Dermis blood vessel endothelial cell (primary cell): Measurements from ENCODE around the gene SPATA2. TPM values are rescaled to one million over a fixed set of nuclear protein-coding genes. Genes with fewer than 3 reads are reported as not detected.

Experiments
- DNase-seq: peaks from one replicate; pipeline ENCODE4 v3.0.0; 2010
- total RNA-seq: library from RNA; depleted of rRNA; stranded (reverse); fragments of >200 nt; gene quantifications from 2 replicates; pipeline ENCODE4 v1.2.3, GENCODE V29; 2014

The SPATA2 gene
- total RNA-seq, 1 donor from 2014 or later, result 1.2 TPM

DNA sequence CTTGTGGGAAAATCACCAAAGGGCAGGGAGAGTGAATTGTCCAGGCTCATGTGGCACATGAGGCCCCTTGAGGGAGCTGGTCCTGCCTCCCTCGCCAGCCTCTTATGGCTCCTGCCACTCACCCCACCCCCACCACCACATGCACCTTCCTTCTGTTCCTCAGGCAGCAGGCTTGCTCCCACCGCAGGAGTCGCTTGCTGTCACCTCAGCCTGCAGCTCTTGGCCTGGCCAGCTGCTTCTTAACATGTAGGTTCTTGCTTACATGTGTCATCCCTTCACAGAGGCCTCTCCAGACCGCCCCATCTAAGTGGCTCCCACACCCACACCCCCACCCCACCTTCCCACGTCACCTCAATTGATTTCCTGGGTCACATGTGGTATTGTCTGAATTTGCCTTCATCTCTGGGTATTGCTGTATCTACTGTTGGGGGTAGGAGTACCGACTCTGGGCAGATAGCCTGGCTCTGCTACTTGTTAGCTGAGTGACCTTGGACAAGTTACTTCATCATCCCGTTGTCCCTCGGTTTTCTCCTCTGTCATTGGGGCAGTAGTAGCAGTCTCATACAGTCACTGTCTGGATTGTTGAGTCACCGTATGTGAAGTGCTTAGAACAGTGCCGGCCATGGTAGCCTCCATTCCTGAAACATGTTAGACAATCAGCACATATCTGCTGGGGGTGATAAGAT, 61.0 kb downstream of the SPATA2 start:
- no peak for DNase-seq

DNA sequence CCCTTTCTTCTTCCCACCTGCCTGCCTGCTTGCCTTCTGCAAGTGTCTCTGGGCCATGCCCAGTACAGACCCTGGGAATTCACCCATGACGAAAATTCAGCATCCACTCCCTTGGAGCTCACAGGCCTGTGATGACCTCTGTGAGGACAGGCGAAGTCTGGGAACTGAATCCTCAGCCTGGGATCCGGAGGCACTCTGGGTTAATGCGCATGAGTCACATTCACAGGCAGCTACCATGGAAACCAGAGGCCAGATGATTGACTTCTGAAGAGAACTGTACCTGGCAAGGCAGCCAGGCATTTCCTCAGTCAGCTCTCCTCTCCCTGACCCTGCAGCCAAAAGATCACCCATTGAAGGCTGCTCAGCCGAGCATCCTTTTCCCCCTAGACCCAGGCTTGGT, 61.7 kb downstream of the SPATA2 start:
- peak; percentile 91 for DNase-seq

Other genes with a start within 250 kb of the SPATA2 start
- gene B4GALT5, start 201.7 kb downstream of the SPATA2 start, total RNA-seq, result 63.3 and 65.1 TPM in 2 replicates
- gene SLC9A8, start 102.7 kb downstream of the SPATA2 start, total RNA-seq, result 6.6 and 8.4 TPM in 2 replicates
- 69.4 and 169 TPM in 2 replicates for gene RNF114, start 20.9 kb upstream of the SPATA2 start, total RNA-seq
- 1.5 TPM in 2 replicates for gene SNAI1, start 67.5 kb upstream of the SPATA2 start, total RNA-seq
- gene UBE2V1, start 197.6 kb upstream of the SPATA2 start, total RNA-seq, result 33.5 and 62.6 TPM in 2 replicates
- gene PEDS1, start 238.2 kb upstream of the SPATA2 start, total RNA-seq, result 17.2 and 20.8 TPM in 2 replicates